Astrocyte (in vitro differentiated cells and primary cell): ENCODE measurements around the gene GALNT17.

Source experiments
- CTCF ChIP-seq: IDR thresholded peaks from 2 replicates; pipeline ENCODE4 v1.5.1; 2011; ENCODE audit warnings: low read depth, mild to moderate bottlenecking, inconsistent platforms, low read length, moderate library complexity; ENCODE audit not compliant: insufficient read depth
- EZH2 ChIP-seq: IDR thresholded peaks from 2 replicates; pipeline ENCODE4 v1.6.1; 2012; ENCODE audit warnings: mild to moderate bottlenecking, low read length, inconsistent platforms; ENCODE audit not compliant: insufficient read depth

GRCh38 chr7:71555758-71556157, 423.8 kb downstream of the GALNT17 start:
- no peak for TF ChIP-seq CTCF
- TF ChIP-seq EZH2, result no peak
